Measurements from ENCODE around the gene SLC66A2. TPM values are rescaled to one million over a fixed set of nuclear protein-coding genes. Genes with fewer than 3 reads are reported as not detected.

Gene SLC66A2
- total and polyA plus RNA-seq, 2 of the 13 experiments (the other 11 are each of a cell fraction or from before 2014, with no cell fraction given), result 33.5 to 41.9 TPM

DNA sequence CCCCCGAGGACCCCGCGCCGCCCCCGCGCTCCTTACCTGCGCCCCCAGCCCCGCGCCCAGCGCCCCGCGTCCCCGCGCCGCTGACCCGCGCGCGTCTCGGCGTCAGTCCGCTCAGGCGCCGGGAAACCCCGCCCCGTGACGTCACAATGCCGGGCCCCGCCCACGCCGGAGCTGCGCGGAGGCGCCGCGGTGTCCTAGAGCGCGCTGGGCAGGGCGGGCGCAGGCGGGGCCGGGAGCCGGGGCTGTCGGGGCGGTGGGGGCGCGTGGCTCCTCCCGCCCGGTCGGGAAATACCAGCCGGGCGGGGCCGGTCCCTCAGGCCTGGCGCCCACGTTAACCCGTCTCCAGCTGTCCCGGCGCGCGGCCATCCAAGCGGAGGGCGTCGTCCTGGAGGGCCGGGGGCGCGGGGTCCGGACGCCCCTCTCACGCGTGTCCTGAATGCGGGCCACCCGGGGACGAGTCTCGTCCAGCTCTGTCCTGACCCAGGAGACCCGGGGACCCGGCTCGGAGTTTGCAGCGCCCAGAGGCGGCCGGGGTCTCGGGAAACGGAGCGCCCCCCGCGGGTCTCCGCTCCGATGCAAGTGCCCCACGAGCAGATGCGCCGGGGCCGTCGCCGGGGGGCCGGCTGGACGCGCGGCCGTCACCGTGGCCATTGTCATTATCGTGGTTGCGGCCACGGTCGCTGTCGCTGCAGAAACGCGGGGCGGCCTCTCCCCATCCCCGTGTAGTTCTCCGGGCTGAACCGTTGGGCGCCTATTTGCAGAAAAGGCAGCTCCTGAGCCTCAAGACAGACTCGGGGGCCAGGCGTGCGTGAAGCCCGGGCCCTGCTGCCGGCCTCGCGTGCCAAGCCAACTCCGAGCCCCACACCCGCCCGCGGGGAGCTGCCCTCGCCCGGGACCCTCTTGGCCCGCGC is at the start of gene SLC66A2 (continued):
- TF ChIP-seq, protein P1, sequence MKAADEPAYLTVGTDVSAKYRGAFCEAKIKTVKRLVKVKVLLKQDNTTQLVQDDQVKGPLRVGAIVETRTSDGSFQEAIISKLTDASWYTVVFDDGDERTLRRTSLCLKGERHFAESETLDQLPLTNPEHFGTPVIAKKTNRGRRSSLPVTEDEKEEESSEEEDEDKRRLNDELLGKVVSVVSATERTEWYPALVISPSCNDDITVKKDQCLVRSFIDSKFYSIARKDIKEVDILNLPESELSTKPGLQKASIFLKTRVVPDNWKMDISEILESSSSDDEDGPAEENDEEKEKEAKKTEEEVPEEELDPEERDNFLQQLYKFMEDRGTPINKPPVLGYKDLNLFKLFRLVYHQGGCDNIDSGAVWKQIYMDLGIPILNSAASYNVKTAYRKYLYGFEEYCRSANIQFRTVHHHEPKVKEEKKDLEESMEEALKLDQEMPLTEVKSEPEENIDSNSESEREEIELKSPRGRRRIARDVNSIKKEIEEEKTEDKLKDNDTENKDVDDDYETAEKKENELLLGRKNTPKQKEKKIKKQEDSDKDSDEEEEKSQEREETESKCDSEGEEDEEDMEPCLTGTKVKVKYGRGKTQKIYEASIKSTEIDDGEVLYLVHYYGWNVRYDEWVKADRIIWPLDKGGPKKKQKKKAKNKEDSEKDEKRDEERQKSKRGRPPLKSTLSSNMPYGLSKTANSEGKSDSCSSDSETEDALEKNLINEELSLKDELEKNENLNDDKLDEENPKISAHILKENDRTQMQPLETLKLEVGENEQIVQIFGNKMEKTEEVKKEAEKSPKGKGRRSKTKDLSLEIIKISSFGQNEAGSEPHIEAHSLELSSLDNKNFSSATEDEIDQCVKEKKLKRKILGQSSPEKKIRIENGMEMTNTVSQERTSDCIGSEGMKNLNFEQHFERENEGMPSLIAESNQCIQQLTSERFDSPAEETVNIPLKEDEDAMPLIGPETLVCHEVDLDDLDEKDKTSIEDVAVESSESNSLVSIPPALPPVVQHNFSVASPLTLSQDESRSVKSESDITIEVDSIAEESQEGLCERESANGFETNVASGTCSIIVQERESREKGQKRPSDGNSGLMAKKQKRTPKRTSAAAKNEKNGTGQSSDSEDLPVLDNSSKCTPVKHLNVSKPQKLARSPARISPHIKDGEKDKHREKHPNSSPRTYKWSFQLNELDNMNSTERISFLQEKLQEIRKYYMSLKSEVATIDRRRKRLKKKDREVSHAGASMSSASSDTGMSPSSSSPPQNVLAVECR (CRISPR knock-in tag; IDR thresholded peaks at IDR 0.05; ENCODE audit: borderline replicate concordance), result peak; percentile 63; the same call in 1 of the 2 replicates
- peak; percentile 66; the same call in 1 of the 2 replicates for TF ChIP-seq NFKB2 (CRISPR knock-in tag; IDR thresholded peaks at IDR 0.05; ENCODE audit: borderline replicate concordance)
- 0 out of 2 replicates have a peak, but pooled peaks have one; percentile 16 for TF ChIP-seq BORCS8-MEF2B (CRISPR knock-in tag; IDR thresholded peaks at IDR 0.05)
- peak; percentile 63 for TF ChIP-seq ZFX (CRISPR knock-in tag; IDR thresholded peaks at IDR 0.05; ENCODE audit: low read depth)
- TF ChIP-seq, protein P2, sequence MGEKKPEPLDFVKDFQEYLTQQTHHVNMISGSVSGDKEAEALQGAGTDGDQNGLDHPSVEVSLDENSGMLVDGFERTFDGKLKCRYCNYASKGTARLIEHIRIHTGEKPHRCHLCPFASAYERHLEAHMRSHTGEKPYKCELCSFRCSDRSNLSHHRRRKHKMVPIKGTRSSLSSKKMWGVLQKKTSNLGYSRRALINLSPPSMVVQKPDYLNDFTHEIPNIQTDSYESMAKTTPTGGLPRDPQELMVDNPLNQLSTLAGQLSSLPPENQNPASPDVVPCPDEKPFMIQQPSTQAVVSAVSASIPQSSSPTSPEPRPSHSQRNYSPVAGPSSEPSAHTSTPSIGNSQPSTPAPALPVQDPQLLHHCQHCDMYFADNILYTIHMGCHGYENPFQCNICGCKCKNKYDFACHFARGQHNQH (CRISPR knock-in tag; IDR thresholded peaks at IDR 0.05), result 0 out of 2 replicates have a peak, but pooled peaks have one; percentile 8
- TF ChIP-seq ZNF251 (CRISPR knock-in tag; IDR thresholded peaks at IDR 0.05), result no peak
- TF ChIP-seq ZSCAN31 (CRISPR knock-in tag; IDR thresholded peaks at IDR 0.05; ENCODE audit: low read depth), result 0 out of 2 replicates have a peak, but pooled peaks have one; percentile 32
- peak; percentile 34; the same call in 1 of the 2 replicates for TF ChIP-seq CENPT (CRISPR knock-in tag; IDR thresholded peaks at IDR 0.05; ENCODE audit: low read depth)
- peak; percentile 54 for TF ChIP-seq AGO2 (optimal IDR thresholded peaks at IDR 0.05; ENCODE audit: low read depth, low read length)
- TF ChIP-seq ZNF556 (CRISPR knock-in tag; IDR thresholded peaks at IDR 0.05; ENCODE audit: borderline replicate concordance), result peak; percentile 46; the same call in 1 of the 2 replicates
- TF ChIP-seq, protein P3, sequence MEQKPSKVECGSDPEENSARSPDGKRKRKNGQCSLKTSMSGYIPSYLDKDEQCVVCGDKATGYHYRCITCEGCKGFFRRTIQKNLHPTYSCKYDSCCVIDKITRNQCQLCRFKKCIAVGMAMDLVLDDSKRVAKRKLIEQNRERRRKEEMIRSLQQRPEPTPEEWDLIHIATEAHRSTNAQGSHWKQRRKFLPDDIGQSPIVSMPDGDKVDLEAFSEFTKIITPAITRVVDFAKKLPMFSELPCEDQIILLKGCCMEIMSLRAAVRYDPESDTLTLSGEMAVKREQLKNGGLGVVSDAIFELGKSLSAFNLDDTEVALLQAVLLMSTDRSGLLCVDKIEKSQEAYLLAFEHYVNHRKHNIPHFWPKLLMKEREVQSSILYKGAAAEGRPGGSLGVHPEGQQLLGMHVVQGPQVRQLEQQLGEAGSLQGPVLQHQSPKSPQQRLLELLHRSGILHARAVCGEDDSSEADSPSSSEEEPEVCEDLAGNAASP (CRISPR knock-in tag; IDR thresholded peaks at IDR 0.05; ENCODE audit: borderline replicate concordance), result no peak
- TF ChIP-seq ZNF839 (CRISPR knock-in tag; IDR thresholded peaks at IDR 0.05; ENCODE audit: borderline replicate concordance), result peak; percentile 46; the same call in 1 of the 2 replicates
